22Rv1 (cell line): ENCODE data around the gene TNC.

Experiments used
- CTCF ChIP-seq: fragments of 450-650 bp; IDR thresholded peaks from 2 replicates; pipeline ENCODE4 v1.5.1; 2017; ENCODE audit warnings: mild to moderate bottlenecking
- ZFX ChIP-seq: fragments of 450-650 bp; IDR thresholded peaks from 2 replicates; pipeline ENCODE4 v1.6.1; 2017; ENCODE audit warnings: antibody characterized with exemption, borderline replicate concordance

- TF ChIP-seq CTCF (no peak), ZFX (no peak)
Observed at GRCh38 chr9:115084157-115084556, 33.8 kb downstream of the TNC start.
